D341Med (cell line): ENCODE measurements around the gene NBDY.

Experiments
- DNase-seq: peaks from one replicate; pipeline ENCODE4 v3.0.0; 2012; ENCODE audit warnings: low spot score

Gene NBDY

DNA sequence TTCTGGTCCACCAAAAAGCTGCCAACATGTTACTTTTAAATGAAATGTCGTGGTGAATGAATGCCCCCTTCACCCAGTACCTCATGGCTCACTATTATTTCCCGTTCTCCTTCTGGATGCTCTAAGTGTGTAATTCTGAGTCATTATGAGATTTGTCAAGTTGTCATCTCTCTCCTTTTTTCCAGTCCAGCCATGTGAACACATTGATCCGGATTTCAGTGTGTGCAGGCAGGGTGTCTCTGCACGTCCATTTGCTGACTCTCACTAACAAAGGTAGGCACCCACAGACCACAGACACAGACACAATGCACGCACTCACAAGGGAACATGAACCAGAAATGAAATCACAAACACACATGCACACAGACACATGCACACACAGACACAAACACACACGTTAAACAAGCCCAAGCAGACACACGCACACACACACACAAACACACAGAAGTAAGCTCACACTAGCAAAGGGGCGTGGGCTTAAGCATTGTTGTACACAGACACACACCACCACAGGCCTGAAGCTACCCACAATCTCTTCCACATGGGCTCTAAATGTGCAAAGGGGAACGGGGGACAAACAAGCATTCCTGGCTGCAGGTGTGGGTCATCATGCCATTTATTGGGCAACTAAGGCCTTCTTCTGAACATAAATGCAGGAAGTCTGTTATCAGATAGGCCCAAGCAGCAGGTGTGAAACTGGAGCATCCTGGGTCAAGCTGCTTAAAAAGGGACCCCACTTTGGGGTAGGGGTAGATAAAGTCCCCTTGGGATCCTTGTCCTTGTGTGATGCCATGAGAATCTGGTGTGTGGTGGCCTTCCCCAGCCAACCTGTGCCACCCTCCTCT lies 58.1 kb downstream of the NBDY start:
- no peak for DNase-seq

DNA sequence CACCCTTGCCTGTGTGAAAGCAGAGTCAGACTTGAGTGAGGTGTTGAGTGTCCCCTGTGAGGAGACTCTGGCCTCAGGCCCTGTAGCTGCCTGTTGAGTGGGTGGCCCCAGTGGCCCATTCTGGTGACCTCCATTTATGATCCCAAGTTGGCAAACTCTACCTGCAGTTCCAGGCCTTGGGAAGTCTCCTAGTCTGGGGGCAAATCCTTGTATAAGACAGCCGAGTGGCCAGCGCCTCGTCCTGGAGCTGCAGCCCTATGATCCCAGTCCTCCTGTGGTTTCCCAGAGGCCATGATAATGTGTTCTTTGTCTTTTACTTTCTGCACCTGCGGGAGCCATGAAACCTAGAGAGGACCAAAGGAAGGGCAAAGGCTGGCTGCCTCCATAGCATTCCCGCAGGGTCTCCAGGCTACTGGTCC lies 58.7 kb downstream of the NBDY start:
- DNase-seq = no peak

DNA sequence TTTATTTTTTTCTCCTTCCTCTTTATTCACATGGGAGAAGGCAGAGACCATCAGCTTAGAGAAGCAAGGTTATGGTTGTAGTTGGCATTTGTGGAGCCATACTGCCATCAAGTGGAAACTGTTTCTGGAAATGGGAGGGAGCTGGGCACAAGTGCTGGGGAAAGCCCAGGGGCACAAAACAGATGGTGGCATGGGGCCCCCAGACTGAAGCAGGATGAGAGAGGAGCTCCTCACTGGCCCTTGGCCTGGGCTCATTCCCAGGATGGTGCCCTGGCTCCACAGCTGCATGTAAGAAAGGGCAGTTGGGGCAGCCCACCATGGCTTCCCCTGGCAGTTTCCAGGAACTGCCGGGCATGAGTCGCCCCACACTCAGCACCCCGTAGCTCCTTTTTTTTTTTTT lies 59.2 kb downstream of the NBDY start:
- DNase-seq = no peak

GRCh38 chrX:56788717-56789122 lies 59.7 kb downstream of the NBDY start:
- DNase-seq = no peak

GRCh38 chrX:56789518-56790070 lies 60.6 kb downstream of the NBDY start:
- DNase-seq = no peak

DNA sequence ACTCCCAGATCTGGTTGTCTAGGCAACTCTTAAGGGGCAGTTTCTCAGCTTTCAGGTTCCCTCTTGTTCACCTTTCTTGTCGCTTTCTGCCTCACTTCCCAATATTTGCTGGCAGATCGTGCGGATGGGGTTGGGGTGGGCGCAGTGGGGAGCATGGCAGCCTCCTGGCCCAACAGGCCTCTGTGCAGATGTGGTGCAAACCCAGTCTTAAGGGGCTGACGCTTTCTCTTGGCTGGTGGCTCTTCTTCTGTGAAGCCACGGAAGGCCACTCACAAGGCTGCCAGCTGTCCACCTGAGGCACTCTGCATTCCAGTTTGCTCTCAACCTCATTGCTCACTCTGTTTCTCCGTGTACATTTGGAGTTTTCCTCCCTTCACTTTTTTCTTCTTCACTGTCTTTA lies 61.7 kb downstream of the NBDY start:
- DNase-seq = no peak

DNA sequence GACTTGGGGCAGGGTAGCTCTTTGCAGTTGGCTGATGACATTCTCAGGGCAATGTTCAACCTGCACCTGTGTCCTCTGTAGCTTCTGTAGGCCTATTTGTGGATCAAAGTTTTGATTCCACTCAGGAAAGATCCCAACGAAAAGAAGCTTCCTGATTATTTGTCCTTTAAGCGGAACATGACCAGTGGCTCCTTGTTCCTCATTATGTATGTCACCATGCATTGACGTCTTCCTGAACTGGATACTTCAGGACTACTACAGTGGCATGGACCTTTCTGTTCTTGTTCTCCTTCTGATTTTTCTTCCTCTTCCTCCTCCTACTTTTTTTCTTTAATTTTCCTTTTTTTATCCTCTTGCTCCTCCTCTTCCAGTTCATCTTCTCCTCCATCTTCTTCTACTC lies 62.4 kb downstream of the NBDY start:
- DNase-seq = no peak

GRCh38 chrX:56792270-56793111 lies 63.4 kb downstream of the NBDY start:
- no peak for DNase-seq

GRCh38 chrX:56793112-56793430 lies 64.0 kb downstream of the NBDY start:
- DNase-seq = no peak

DNA sequence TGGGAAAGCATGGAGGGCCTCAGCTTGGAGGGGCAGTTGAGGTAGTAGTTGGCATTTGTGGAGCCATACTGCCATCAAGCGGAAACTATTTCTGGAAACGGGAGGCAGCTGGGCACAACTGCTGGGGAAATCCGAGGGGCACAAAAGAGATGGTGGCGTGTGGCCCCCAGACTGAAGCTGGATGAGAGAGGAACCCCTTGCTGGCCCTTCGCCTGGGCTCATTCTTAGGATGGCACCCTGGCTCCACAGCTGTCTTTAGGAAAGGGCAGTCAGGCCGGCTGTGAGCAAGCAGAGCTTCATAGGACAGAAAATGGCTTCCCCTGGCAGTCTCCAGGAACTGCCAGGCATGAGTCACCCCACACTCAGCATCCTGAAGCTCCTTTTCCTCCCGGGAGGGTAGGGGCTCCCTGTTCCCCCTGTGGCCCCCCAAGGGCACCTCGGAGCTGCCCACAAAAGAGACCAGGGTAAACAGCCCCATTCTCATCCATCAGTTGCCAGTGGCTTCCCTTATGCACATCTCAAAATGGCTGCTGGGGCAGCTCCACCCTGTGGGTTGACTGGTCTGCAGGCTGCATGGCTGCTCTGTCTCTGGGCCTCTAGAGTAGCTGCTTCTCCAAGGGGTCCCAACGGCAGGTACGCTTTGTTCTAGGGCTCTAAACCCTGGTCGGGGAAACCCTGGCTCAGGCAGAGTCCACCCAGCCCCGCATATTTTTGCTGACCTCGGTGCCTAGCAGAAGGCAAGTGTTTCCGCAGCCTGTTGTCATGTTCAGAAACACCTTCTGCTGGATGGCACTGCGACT lies 64.7 kb downstream of the NBDY start:
- no peak for DNase-seq

DNA sequence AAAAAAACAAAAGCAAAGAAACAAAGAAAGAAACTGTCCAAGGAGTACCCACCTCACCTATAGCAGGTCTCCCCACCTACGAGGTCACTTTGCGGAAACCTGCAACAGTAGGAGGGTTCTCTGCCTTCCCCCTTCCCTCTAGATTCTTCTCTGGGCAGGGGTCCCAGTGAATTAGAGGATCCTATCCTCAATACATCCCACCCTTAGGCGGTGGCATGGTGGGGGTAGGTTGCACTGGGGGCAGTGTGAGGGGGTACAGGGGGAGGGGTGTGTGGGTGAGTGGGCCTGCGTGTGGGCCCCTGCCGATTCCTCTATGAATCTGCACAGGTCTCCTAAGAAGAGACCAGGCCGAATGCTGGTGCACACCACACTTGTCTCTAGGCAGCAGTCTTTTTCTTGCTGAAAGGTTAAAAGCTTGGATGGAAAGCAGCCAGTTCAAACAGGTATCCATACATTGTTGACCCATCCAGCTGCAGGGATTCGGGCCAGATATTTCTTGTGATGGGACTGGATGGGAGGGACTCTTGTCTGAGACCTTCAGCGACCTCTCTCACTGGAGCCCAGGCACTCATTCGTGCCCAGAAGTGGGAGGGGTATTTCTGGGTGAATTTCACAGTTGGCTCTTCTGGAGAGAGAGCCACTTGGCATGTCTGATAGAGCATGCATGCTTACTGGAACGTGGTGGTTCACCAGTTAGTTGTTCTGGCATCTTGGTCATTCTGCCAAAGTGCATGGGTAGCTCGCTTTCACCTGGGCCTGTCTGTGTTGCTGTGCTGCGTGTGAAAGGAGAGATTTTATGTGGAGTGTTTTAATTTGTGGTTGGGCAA lies 65.6 kb downstream of the NBDY start:
- DNase-seq = no peak

- DNase-seq = no peak
Observed at GRCh38 chrX:56795309-56795868, 66.3 kb downstream of the NBDY start.

DNA sequence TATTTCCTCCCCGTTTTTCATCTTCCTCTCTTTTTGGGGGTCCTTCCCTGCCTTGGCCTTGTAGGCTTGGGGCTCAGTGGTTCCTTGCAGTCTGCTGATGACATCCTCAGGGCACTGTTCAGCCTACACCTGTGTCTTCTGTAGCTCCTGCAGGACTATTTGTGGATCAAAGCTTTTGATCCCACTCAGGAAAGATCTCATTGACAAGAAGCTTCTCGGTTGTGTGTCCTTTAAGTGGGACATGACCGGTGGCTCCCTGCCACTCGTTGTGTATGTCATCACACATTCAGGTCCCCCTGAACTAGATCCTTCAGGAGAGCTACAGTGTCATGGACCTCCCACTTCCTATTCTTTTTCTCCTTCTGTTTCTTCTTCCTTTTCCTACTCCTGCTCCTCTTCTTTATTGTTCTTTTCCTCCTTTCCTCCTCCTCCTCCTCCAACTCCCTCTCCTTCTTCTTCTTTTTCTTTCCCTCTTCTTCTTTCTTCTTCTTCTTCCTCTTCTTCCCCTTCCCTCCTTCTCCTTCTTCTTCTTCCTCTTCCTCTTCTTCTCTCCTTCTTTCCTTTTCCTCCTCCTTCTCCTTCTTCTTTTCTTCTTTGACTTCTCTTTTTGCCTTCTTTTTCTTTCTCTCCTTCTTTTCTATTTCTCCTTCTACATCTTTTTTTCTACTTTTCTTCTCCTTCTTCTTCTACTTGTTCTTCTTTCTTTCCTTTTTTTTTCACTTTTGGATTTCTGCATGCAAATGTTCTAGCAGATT lies 67.8 kb downstream of the NBDY start:
- no peak for DNase-seq

GRCh38 chrX:56797574-56798338 lies 68.7 kb downstream of the NBDY start:
- no peak for DNase-seq

GRCh38 chrX:56798339-56798711 lies 69.3 kb downstream of the NBDY start:
- DNase-seq = no peak

GRCh38 chrX:56798866-56799758 lies 70.1 kb downstream of the NBDY start:
- DNase-seq = peak; percentile 2

GRCh38 chrX:56800307-56800706 lies 71.3 kb downstream of the NBDY start:
- peak; percentile 1 for DNase-seq

- DNase-seq = peak; percentile 1
Observed at GRCh38 chrX:56800801-56801200, 71.8 kb downstream of the NBDY start.

- DNase-seq = peak; percentile 1
Observed at GRCh38 chrX:56802428-56802827, 73.4 kb downstream of the NBDY start.
